Measurements from ENCODE around the gene ZNF804A.

The ZNF804A gene

GRCh38 chr2:184644685-184645084 lies 46.4 kb downstream of the ZNF804A start:
- H3K27ac ChIP-seq, result no peak overlapping the region
- TF ChIP-seq, protein P1, sequence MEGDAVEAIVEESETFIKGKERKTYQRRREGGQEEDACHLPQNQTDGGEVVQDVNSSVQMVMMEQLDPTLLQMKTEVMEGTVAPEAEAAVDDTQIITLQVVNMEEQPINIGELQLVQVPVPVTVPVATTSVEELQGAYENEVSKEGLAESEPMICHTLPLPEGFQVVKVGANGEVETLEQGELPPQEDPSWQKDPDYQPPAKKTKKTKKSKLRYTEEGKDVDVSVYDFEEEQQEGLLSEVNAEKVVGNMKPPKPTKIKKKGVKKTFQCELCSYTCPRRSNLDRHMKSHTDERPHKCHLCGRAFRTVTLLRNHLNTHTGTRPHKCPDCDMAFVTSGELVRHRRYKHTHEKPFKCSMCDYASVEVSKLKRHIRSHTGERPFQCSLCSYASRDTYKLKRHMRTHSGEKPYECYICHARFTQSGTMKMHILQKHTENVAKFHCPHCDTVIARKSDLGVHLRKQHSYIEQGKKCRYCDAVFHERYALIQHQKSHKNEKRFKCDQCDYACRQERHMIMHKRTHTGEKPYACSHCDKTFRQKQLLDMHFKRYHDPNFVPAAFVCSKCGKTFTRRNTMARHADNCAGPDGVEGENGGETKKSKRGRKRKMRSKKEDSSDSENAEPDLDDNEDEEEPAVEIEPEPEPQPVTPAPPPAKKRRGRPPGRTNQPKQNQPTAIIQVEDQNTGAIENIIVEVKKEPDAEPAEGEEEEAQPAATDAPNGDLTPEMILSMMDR (conservative IDR thresholded peaks at IDR 0.05), result no peak

DNA sequence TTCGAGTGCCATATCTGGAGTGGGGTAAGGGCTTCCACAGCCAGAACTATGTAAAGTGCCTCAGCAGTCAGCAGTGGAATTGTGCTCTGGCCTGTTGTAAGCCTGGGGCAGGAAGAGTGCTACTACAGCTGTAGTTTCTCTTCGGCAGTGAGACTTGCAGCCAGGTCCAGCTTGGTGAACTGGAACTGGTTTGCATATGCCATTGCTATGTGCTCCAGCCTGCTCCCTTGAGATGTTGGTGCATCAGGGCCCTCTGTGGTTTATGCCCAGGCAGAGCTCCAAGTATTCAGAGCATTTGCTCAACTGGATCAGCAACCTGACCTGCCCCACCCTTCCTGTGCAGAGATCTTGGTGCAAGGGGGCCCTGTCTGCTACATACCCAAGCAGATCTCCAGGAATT lies 47.8 kb downstream of the ZNF804A start:
- no peak overlapping the region for H3K27ac ChIP-seq
- TF ChIP-seq, protein P1 (conservative IDR thresholded peaks at IDR 0.05), result no peak

- TF ChIP-seq, protein P1 (conservative IDR thresholded peaks at IDR 0.05), result no peak
- no peak overlapping the region for H3K27ac ChIP-seq
Measured at GRCh38 chr2:184646593-184646992, 48.3 kb downstream of the ZNF804A start.

DNA sequence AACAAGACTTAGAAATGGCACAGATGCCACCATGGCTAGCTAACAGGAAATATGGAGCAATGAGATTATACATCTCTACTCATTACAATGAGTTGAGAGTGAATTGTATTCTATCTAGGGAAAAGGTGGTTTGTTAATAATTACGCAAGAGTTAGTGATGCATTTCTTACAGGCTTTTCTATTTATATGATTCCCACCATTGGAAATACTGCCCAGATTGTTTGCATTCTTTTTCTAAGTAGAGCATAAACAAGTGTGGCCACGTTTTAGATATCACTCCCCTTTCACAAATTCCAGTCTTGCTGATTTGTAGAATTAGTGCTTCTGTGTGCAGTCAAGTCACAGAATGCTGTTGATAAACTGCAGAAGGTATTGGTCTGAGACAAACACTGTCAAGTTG lies 56.6 kb downstream of the ZNF804A start:
- TF ChIP-seq, protein P1 (conservative IDR thresholded peaks at IDR 0.05), result no peak
- no peak overlapping the region for H3K27ac ChIP-seq

DNA sequence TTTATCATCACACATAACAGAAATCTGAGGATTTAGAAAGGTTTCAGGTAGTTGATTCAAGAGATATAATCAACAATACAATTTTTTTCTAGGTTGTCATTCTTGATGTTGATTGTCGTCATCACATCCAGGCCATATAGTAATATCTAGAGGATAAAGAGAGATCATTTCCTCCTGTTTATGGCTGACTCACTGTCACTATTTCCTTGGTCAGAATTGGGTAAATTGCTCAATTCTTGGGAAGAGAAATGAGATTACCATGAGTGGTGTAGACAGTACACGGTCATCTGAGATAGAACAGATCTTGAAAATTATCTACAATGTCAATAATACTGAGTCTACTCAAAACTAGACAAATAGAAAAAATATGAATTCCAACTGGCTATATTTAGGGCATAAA lies 78.8 kb downstream of the ZNF804A start:
- no peak overlapping the region for H3K27ac ChIP-seq
- TF ChIP-seq, protein P1 (conservative IDR thresholded peaks at IDR 0.05), result no peak

GRCh38 chr2:184679219-184680018 lies 81.1 kb downstream of the ZNF804A start:
- no peak overlapping the region for H3K27ac ChIP-seq
- TF ChIP-seq, protein P1 (conservative IDR thresholded peaks at IDR 0.05), result no peak

- TF ChIP-seq, protein P1 (conservative IDR thresholded peaks at IDR 0.05), result no peak
- H3K27ac ChIP-seq, result no peak overlapping the region
Measured at GRCh38 chr2:184680825-184681224, 82.5 kb downstream of the ZNF804A start.
